ENCODE measurements around the gene NCAN. TPM values are rescaled to one million over a fixed set of nuclear protein-coding genes. Genes with fewer than 3 reads are reported as not detected.

Gene NCAN
- total and polyA plus RNA-seq, 3 donors from 2014 or later, result 2.3 to 3.7 (median 3.3) TPM

- 92 to 96% methylated on average over 7 of the region's 7 CpGs for WGBS, 2 donors
- H3K4me3 ChIP-seq, result no peak overlapping the region
- intact Hi-C loops (cut with DNase I; ENCODE audit: low total_unique reads), result no loop called here
- DNase-seq, result no peak
- no peaks in the 10 kb centered on the region for H3K27me3 ChIP-seq
- no peaks in the 10 kb centered on the region for H3K9me3 ChIP-seq
- no peaks in the 10 kb centered on the region for H3K36me3 ChIP-seq (ENCODE audit: low read depth, missing control alignments)
- H3K4me1 ChIP-seq, result no peaks in the 10 kb centered on the region
- TF ChIP-seq POLR2A (IDR thresholded peaks at IDR 0.05) (no peak), CTCF (IDR thresholded peaks at IDR 0.05) (no peak)
- H3K27ac ChIP-seq, result no peak overlapping the region
These were observed 66.6 kb downstream of the NCAN start for GRCh38 chr19:19278315-19278714.

GRCh38 chr19:19279062-19279612 lies 67.4 kb downstream of the NCAN start:
- Histone ChIP-seq H3K4me1 (no peaks in the 10 kb centered on the region), H3K36me3 (ENCODE audit: low read depth, missing control alignments) (no peaks in the 10 kb centered on the region), H3K4me3 (no peak overlapping the region), H3K27me3 (no peaks in the 10 kb centered on the region), H3K9me3 (no peaks in the 10 kb centered on the region), H3K27ac (no peak overlapping the region)
- no peak for DNase-seq
- intact Hi-C loops (cut with DNase I; ENCODE audit: low total_unique reads), result no loop called here
- no peak for TF ChIP-seq CTCF (IDR thresholded peaks at IDR 0.05)
- no peak for TF ChIP-seq POLR2A (IDR thresholded peaks at IDR 0.05)
- 91 to 92% methylated on average over 11 to 19 of the region's 19 CpGs for WGBS, 2 donors

GRCh38 chr19:19279853-19280252 lies 68.1 kb downstream of the NCAN start:
- no peak for DNase-seq
- Histone ChIP-seq H3K4me3 (no peak overlapping the region), H3K27me3 (no peaks in the 10 kb centered on the region), H3K9me3 (no peaks in the 10 kb centered on the region), H3K4me1 (no peaks in the 10 kb centered on the region), H3K27ac (no peak overlapping the region), H3K36me3 (ENCODE audit: low read depth, missing control alignments) (no peaks in the 10 kb centered on the region)
- intact Hi-C loops (cut with DNase I; ENCODE audit: low total_unique reads), result no loop called here
- TF ChIP-seq POLR2A (IDR thresholded peaks at IDR 0.05) (no peak), CTCF (IDR thresholded peaks at IDR 0.05) (no peak)
- WGBS, 2 donors, result 89 to 90% methylated on average over 15 to 16 of the region's 16 CpGs

GRCh38 chr19:19280561-19280960 lies 68.8 kb downstream of the NCAN start:
- Histone ChIP-seq H3K27ac (no peak overlapping the region), H3K27me3 (no peaks in the 10 kb centered on the region), H3K36me3 (ENCODE audit: low read depth, missing control alignments) (no peaks in the 10 kb centered on the region), H3K4me3 (no peak overlapping the region), H3K4me1 (no peaks in the 10 kb centered on the region), H3K9me3 (no peaks in the 10 kb centered on the region)
- WGBS, 2 donors, result 90 to 93% methylated on average over 8 to 16 of the region's 16 CpGs
- intact Hi-C loops (cut with DNase I; ENCODE audit: low total_unique reads), result no loop called here
- no peak for DNase-seq
- no peak for TF ChIP-seq POLR2A (IDR thresholded peaks at IDR 0.05)
- no peak for TF ChIP-seq CTCF (IDR thresholded peaks at IDR 0.05)

- no peak for TF ChIP-seq POLR2A (IDR thresholded peaks at IDR 0.05)
- no peak for TF ChIP-seq CTCF (IDR thresholded peaks at IDR 0.05)
- Histone ChIP-seq H3K4me3 (no peak overlapping the region), H3K4me1 (no peaks in the 10 kb centered on the region), H3K9me3 (no peaks in the 10 kb centered on the region), H3K27me3 (no peaks in the 10 kb centered on the region), H3K27ac (no peak overlapping the region), H3K36me3 (ENCODE audit: low read depth, missing control alignments) (no peaks in the 10 kb centered on the region)
- DNase-seq, result no peak
- WGBS, 2 donors, result 95 to 98% methylated on average over 10 of the region's 10 CpGs
- intact Hi-C loops (cut with DNase I; ENCODE audit: low total_unique reads), result no loop called here
These were observed 73.9 kb downstream of the NCAN start for GRCh38 chr19:19285686-19286085.
